HepG2 (cell line): ENCODE data around the gene ADGRE3. TPM values are rescaled to one million over a fixed set of nuclear protein-coding genes. Genes with fewer than 3 reads are reported as not detected.
A peak's percentile ranks its signal among the peaks of the same experiment; 100 is the strongest.

Experiments used
- ATAC-seq: fragments of 200-7000 bp; cut with Tn5 transposase; 3 replicates; pipeline ENCODE4 v1.9.1; 2020; ENCODE audit warnings: mild to moderate bottlenecking, moderate library complexity
- BruUV-seq: library from RNA; stranded (reverse); fragments of 400-500 nt; replicated peaks from 2 replicates; lab custom pipeline; 2021; lab: Mats Ljungman, UMichigan
- CTCF ChIA-PET: fragments of 300-600 bp; formaldehyde crosslinking; extraction: SDS; loops from one replicate; lab custom pipeline; 2021; ENCODE audit warnings: low total read pairs, inconsistent platforms, low intra/inter-chr PET ratio; lab: Yijun Ruan, JAX
- POLR2A ChIA-PET: fragments of 350-600 bp; sonication (Branson Sonifier 250); formaldehyde crosslinking; loops from one replicate; lab custom pipeline; 2020; ENCODE audit warnings: antibody characterized with exemption, inconsistent platforms; lab: Yijun Ruan, JAX
- DNase-seq: peaks from one replicate; pipeline ENCODE4 v3.0.0-alpha.2; 2015; ENCODE audit warnings: low spot score
- FAIRE-seq: peaks from 3 replicates; lab custom pipeline; 2011; peaks lifted over from hg19 to GRCh38; lab: Jason Lieb, UNC
- H2AFZ ChIP-seq: one replicate; pipeline ENCODE4 v1.6.1; 2011; ENCODE audit warnings: low read length, inconsistent platforms
- H3K27ac ChIP-seq: fragments of 300-600 bp; 3 replicates; pipeline ENCODE4 v1.8.0; 2011; ENCODE audit warnings: mixed run types, mild to moderate bottlenecking, mixed read lengths, low read length, inconsistent platforms; ENCODE audit not compliant: insufficient read depth; ENCODE audit errors: extremely low read length
- H3K27me3 ChIP-seq, 2 experiments: fragments of 200-600 bp in 1 of 2; 2 replicates in 1 of 2; 3 replicates in 1 of 2; pipeline versions ENCODE4 v1.6.0 to v1.8.0; 2011; ENCODE audit warnings: low read length in 2 of 2, mild to moderate bottlenecking in 2 of 2, moderate library complexity in 2 of 2, inconsistent platforms in 1 of 2; ENCODE audit not compliant: insufficient read depth in 2 of 2, control insufficient read depth in 1 of 2
- H3K36me3 ChIP-seq, 2 experiments: fragments of 200-600 bp in 1 of 2; replicated peaks in 1 of 2; 2 replicates in 1 of 2; 3 replicates in 1 of 2; pipeline versions ENCODE4 v1.5.1 to v1.8.0; 2011; ENCODE audit warnings: low read length in 2 of 2, inconsistent platforms in 1 of 2; ENCODE audit not compliant: insufficient read depth in 2 of 2, control insufficient read depth in 1 of 2
- H3K4me1 ChIP-seq: 2 replicates; pipeline ENCODE4 v1.5.1; 2012; ENCODE audit warnings: low read length, inconsistent platforms; ENCODE audit not compliant: insufficient read depth
- H3K4me2 ChIP-seq: 2 replicates; pipeline ENCODE4 v1.6.0; 2011; ENCODE audit warnings: low read depth, low read length, inconsistent platforms
- H3K4me3 ChIP-seq, 3 experiments: fragments of 200-600 bp in 1 of 3; sonication (generic), shearing (Covaris generic) in 1 of 3; replicated peaks in 1 of 3; 2 replicates each; pipeline ENCODE4 v1.5.1; 2011 to 2016; ENCODE audit warnings: low read length in 3 of 3, inconsistent platforms in 2 of 3, low read depth in 2 of 3, mild to moderate bottlenecking in 2 of 3, control low read depth in 1 of 3, mixed read lengths in 1 of 3; ENCODE audit not compliant: insufficient read depth in 1 of 3
- H3K79me2 ChIP-seq: one replicate; pipeline ENCODE4 v1.6.1; 2011; ENCODE audit warnings: low read length, inconsistent platforms; ENCODE audit not compliant: insufficient read depth
- H3K9ac ChIP-seq: 2 replicates; pipeline ENCODE4 v1.6.0; 2011; ENCODE audit warnings: mild to moderate bottlenecking, low read depth, low read length, inconsistent platforms; ENCODE audit not compliant: insufficient read depth
- H3K9me3 ChIP-seq: 2 replicates; pipeline ENCODE4 v1.5.1; 2012; ENCODE audit warnings: mild to moderate bottlenecking, low read length
- H4K20me1 ChIP-seq: 2 replicates; pipeline ENCODE4 v1.6.0; 2011; ENCODE audit warnings: inconsistent platforms, mild to moderate bottlenecking, low read length, moderate library complexity; ENCODE audit not compliant: insufficient read depth
- ARID5B ChIP-seq: IDR thresholded peaks from 2 replicates; pipeline ENCODE4 v1.4.0; 2020; ENCODE audit warnings: mild to moderate bottlenecking, missing genetic modification reagents
- CREB1 ChIP-seq, 2 experiments: fragments of 450-650 bp in 1 of 2; IDR thresholded peaks; 2 replicates each; pipeline ENCODE4 v1.6.1; 2016 to 2017; ENCODE audit warnings: control low read depth in 1 of 2, mild to moderate bottlenecking in 1 of 2, missing compliant biosample characterization in 1 of 2, missing genetic modification characterization in 1 of 2
- FOXP1 ChIP-seq, 2 experiments: fragments of 450-650 bp in 1 of 2; IDR thresholded peaks; 2 replicates each; pipeline ENCODE4 v1.6.1; 2017 to 2018; ENCODE audit warnings: antibody characterized with exemption in 1 of 2
- IRF9 ChIP-seq: sonication (generic); formaldehyde crosslinking; IDR thresholded peaks from 2 replicates; pipeline ENCODE4 v1.8.0; 2022; ENCODE audit warnings: missing genetic modification reagents, mild to moderate bottlenecking, borderline replicate concordance
- RBM22 ChIP-seq: fragments of 200-400 bp; formaldehyde crosslinking; optimal IDR thresholded peaks from 2 replicates; pipeline ENCODE3; 2017; ENCODE audit warnings: mild to moderate bottlenecking, low read length, moderate library complexity
- ZBTB20 ChIP-seq: sonication (generic); formaldehyde crosslinking; IDR thresholded peaks from 2 replicates; pipeline ENCODE4 v1.8.1; 2023; ENCODE audit warnings: missing genetic modification reagents, low read depth, mild to moderate bottlenecking, borderline replicate concordance
- ZBTB8A ChIP-seq: sonication (generic); formaldehyde crosslinking; IDR thresholded peaks from 2 replicates; pipeline ENCODE4 v1.4.0; 2020; ENCODE audit warnings: mild to moderate bottlenecking, low read depth, missing genetic modification reagents, borderline replicate concordance
- ZNF446 ChIP-seq: sonication (generic); formaldehyde crosslinking; IDR thresholded peaks from 2 replicates; pipeline ENCODE4 v1.5.0; 2020; ENCODE audit warnings: mild to moderate bottlenecking, missing genetic modification reagents
- WGBS: methylation state at CpG from one replicate; pipeline ENCODE4 v1.1.6; 2017; ENCODE audit warnings: low lambda C conversion rate; 5-methylcytosine and 5-hydroxymethylcytosine counted together
- in situ Hi-C: cut with HindIII; loops from 2 replicates; pipeline ENCODE4 v1.10.0; 2017; ENCODE audit warnings: low pct_unique_long_range_greater_than_20kb; ENCODE audit not compliant: extremely low pct_ligation_motif_present
- intact Hi-C: fragments of 100-400 bp; cut with micrococcal nuclease; formaldehyde crosslinking; loops from one replicate; pipeline ENCODE4 v1.10.0; 2022; ENCODE audit not compliant: unreplicated experiment
- polyA plus RNA-seq, 8 experiments: library from polyadenylated mRNA; depleted of rRNA in 3 of 8; stranded (reverse) in 7 of 8; unstranded in 1 of 8; fragments of >200 nt; fragmentation: Illumina TruSeq in 4 of 8; extraction: Trizol in 4 of 8; gene quantifications; 2 replicates each; pipeline versions ENCODE4 v1.2.1 to v1.2.3, GENCODE V29; 2011 to 2016; ENCODE audit warnings: low read depth in 4 of 8, missing spikeins in 1 of 8, mixed read lengths in 1 of 8; ENCODE audit not compliant: insufficient read depth in 1 of 8
- total RNA-seq, 5 experiments: library from RNA; depleted of rRNA; stranded (reverse); fragments of >200 nt; fragmentation: Illumina TruSeq; extraction: Trizol; gene quantifications; 2 replicates each; pipeline ENCODE4 v1.2.3, GENCODE V29; 2016; ENCODE audit warnings: low read depth in 1 of 5

Gene ADGRE3
- total and polyA plus RNA-seq, 2 of the 13 experiments (the other 11 are each of a cell fraction or from before 2014, with no cell fraction given) = not detected

- TF ChIP-seq RBM22 = no peak
- TF ChIP-seq ZBTB20 (CRISPR knock-in tag) = no peak
- TF ChIP-seq ZBTB8A (CRISPR knock-in tag) = no peak
- TF ChIP-seq IRF9 = no peak
Measured at GRCh38 chr19:14682084-14682483, 7.4 kb upstream of the ADGRE3 start (continued).

- H3K36me3 ChIP-seq = no peaks in the 10 kb centered on the region
- H3K79me2 ChIP-seq = no peaks in the 10 kb centered on the region
- no TSS peak for BruUV-seq
- WGBS = 18% methylated on average over 9 of the region's 9 CpGs
- H3K4me2 ChIP-seq = no peak overlapping the region
- in situ Hi-C loops = no loop called here
- H3K27ac ChIP-seq = no peak overlapping the region
- H4K20me1 ChIP-seq = no peaks in the 10 kb centered on the region
- H3K4me3 ChIP-seq = no peak overlapping the region
- H2AFZ ChIP-seq = no peak overlapping the region
- no peak overlapping the region for H3K9ac ChIP-seq
- CTCF ChIA-PET = no interaction called here
- H3K9me3 ChIP-seq = no peaks in the 10 kb centered on the region
- TF ChIP-seq FOXP1 (IDR thresholded peaks at IDR 0.05) (0 out of 2 replicates have a peak, but pooled peaks have one; percentile 10), FOXP1 (CRISPR knock-in tag; IDR thresholded peaks at IDR 0.05) (no peak), CREB1 (IDR thresholded peaks at IDR 0.05) (peak; percentile 93), CREB1 (CRISPR knock-in tag; IDR thresholded peaks at IDR 0.05) (no peak), ZNF446 (CRISPR knock-in tag) (no peak), ARID5B (CRISPR knock-in tag) (no peak)
- TF ChIP-seq, all 625 proteins: peak for 2
- Histone ChIP-seq H3K27me3 (peaks cover 0 to 9% of the 10 kb centered on the region in 2 experiments; a peak in 1 of 5 replicates), H3K4me1 (no peaks in the 10 kb centered on the region)
- FAIRE-seq (no peak), ATAC-seq (no peak), DNase-seq (no peak)
- POLR2A ChIA-PET = no interaction called here
- intact Hi-C loops = no loop called here
Measured at GRCh38 chr19:14678199-14678598, 3.6 kb upstream of the ADGRE3 start.
